GM21576 (cell line): ENCODE data around the gene PTPRK.

Experiments used
- ATAC-seq: cut with Tn5 transposase; IDR thresholded peaks from one replicate; pipeline ENCODE4 v1.9.1; 2021; ENCODE audit warnings: mild to moderate bottlenecking, moderate library complexity; ENCODE audit not compliant: unreplicated experiment

The PTPRK gene

GRCh38 chr6:128516514-128516898 lies 3.9 kb downstream of the PTPRK start:
- no peak for ATAC-seq

GRCh38 chr6:128515550-128516513 lies 4.6 kb downstream of the PTPRK start:
- ATAC-seq = no peak

GRCh38 chr6:128513878-128514277 lies 6.5 kb downstream of the PTPRK start:
- no peak for ATAC-seq

- ATAC-seq = no peak
These were observed 8.1 kb downstream of the PTPRK start for GRCh38 chr6:128512296-128512695.

GRCh38 chr6:128511506-128511905 lies 8.9 kb downstream of the PTPRK start:
- peak; percentile 58 for ATAC-seq

GRCh38 chr6:128509709-128510108 lies 10.7 kb downstream of the PTPRK start:
- no peak for ATAC-seq

GRCh38 chr6:128508588-128509296 lies 11.7 kb downstream of the PTPRK start:
- no peak for ATAC-seq

- ATAC-seq = no peak
These were observed 12.8 kb downstream of the PTPRK start for GRCh38 chr6:128507337-128508310.

- ATAC-seq = no peak
These were observed 14.8 kb downstream of the PTPRK start for GRCh38 chr6:128505603-128506002.

GRCh38 chr6:128504003-128504654 lies 16.3 kb downstream of the PTPRK start:
- ATAC-seq = no peak

- ATAC-seq = no peak
These were observed 19.4 kb downstream of the PTPRK start for GRCh38 chr6:128500749-128501600.

- no peak for ATAC-seq
These were observed 20.4 kb downstream of the PTPRK start for GRCh38 chr6:128500014-128500413.

GRCh38 chr6:128499079-128499731 lies 21.2 kb downstream of the PTPRK start:
- no peak for ATAC-seq

GRCh38 chr6:128498234-128498633 lies 22.2 kb downstream of the PTPRK start:
- ATAC-seq = no peak

- ATAC-seq = no peak
These were observed 24.7 kb downstream of the PTPRK start for GRCh38 chr6:128495536-128496333.

GRCh38 chr6:128494440-128494839 lies 26.0 kb downstream of the PTPRK start:
- ATAC-seq = no peak

GRCh38 chr6:128493877-128494276 lies 26.5 kb downstream of the PTPRK start:
- no peak for ATAC-seq

- no peak for ATAC-seq
These were observed 28.0 kb downstream of the PTPRK start for GRCh38 chr6:128492386-128492785.
